ENCODE results near the gene PDZK1IP1. TPM values are rescaled to one million over a fixed set of nuclear protein-coding genes. Genes with fewer than 3 reads are reported as not detected.

PDZK1IP1 gene
- total RNA-seq, 1 donor from 2014 or later = not detected

DNA sequence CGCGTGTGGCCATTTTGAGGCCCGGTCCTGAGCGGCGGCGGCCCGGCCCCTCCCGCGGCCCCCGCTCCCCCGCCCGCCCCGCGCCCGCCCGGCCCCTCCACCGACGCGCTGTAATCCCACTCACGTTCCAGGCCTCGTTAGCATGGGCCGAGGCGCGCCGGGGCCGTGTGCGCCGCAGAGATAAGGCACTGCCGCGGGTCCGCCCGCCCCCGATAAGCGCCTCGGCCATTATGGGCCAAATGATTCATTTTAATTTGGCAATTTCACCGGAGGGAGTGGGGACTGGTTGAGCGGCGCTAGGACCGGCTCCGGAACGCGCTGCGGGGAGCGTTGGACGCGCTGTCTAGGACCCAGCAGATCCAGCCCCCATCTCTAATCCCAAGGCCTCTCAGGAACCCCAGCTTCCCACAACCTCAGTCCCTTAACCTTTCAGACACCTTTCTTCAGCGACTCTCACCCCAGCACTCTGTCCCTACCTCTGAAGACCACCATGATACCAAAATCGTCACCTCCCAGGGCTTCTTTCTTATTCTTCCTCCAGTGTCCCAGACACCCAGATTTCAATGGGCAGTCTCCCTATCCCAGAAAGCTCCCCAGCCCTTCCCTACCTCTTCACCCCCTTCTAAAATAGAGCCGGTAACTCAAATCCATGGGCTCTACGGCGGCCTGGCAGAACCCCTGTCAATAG, 42.5 kb upstream of the PDZK1IP1 start, which contains the start of gene TAL1:
TSS of gene TAL1 (minus strand) at position 39 of the 688 bp plus-strand sequence. CDS start 6,337 bp downstream, outside the sequence.
- Mint-ChIP-seq H3K27ac (ENCODE audit: unreplicated experiment) (no peak within 1 kb of the TSS), H3K4me3 (peak within 1 kb of the TSS; percentile 84), H3K9me3 (no peaks in the 10 kb centered on the region), H3K27me3 (ENCODE audit: low read depth) (peaks cover 93% of the 10 kb centered on the region), H3K36me3 (ENCODE audit: low read depth) (no peaks in the 10 kb centered on the region), H3K4me1 (peaks cover 12% of the 10 kb centered on the region)
- TF ChIP-seq, protein P1, sequence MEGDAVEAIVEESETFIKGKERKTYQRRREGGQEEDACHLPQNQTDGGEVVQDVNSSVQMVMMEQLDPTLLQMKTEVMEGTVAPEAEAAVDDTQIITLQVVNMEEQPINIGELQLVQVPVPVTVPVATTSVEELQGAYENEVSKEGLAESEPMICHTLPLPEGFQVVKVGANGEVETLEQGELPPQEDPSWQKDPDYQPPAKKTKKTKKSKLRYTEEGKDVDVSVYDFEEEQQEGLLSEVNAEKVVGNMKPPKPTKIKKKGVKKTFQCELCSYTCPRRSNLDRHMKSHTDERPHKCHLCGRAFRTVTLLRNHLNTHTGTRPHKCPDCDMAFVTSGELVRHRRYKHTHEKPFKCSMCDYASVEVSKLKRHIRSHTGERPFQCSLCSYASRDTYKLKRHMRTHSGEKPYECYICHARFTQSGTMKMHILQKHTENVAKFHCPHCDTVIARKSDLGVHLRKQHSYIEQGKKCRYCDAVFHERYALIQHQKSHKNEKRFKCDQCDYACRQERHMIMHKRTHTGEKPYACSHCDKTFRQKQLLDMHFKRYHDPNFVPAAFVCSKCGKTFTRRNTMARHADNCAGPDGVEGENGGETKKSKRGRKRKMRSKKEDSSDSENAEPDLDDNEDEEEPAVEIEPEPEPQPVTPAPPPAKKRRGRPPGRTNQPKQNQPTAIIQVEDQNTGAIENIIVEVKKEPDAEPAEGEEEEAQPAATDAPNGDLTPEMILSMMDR (conservative IDR thresholded peaks at IDR 0.05) = no peak
- DNase-seq (ENCODE audit: low read depth, low spot score) = no peak

DNA sequence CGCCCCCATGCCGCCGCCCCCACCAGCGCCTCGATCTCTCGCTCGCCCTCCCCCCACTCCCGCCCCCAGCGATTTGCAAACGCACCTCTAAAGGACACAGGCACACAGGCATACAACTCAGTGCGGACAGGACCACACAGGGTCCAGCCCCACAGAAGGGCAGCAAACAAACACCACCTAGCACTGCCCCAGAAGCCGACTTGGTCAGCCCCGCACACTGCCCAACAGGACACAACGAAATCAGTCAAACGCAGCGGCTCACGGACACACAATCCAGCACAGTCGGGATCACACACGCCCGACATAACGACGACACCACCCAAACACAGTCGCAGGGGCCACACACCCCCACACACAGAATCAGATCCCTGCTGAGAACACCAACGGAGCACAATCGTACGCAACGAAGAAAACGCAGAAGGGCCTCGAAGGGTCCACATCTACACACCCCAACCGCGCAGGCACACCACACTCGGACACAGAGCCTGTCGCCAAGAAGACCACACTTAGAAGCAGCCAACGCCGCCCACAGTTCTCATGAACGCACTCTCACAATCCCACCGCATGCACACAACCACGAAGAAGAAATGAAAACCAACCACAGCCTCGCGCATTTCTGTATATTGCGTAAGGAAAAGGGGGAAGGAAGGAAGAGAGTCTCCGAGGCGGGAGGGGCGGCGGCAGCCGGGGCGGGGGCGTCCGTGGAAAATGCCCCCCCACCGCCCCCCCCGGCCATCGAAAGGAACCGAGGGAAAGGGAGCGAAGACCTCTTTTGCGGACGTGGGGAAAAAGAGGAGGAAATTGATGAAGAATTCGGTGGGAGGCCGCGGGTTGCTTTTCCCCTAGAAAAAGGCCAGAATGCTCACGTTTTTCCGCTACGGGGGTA, 41.7 kb upstream of the PDZK1IP1 start:
- Mint-ChIP-seq H3K4me1 (peaks cover 12% of the 10 kb centered on the region), H3K36me3 (ENCODE audit: low read depth) (no peaks in the 10 kb centered on the region), H3K9me3 (no peaks in the 10 kb centered on the region), H3K27me3 (ENCODE audit: low read depth) (peaks cover 97% of the 10 kb centered on the region), H3K27ac (ENCODE audit: unreplicated experiment) (no peak overlapping the region), H3K4me3 (peak overlapping the region; percentile 60)
- TF ChIP-seq, protein P1 (conservative IDR thresholded peaks at IDR 0.05) = no peak
- DNase-seq (ENCODE audit: low read depth, low spot score) = peak; percentile 29

DNA sequence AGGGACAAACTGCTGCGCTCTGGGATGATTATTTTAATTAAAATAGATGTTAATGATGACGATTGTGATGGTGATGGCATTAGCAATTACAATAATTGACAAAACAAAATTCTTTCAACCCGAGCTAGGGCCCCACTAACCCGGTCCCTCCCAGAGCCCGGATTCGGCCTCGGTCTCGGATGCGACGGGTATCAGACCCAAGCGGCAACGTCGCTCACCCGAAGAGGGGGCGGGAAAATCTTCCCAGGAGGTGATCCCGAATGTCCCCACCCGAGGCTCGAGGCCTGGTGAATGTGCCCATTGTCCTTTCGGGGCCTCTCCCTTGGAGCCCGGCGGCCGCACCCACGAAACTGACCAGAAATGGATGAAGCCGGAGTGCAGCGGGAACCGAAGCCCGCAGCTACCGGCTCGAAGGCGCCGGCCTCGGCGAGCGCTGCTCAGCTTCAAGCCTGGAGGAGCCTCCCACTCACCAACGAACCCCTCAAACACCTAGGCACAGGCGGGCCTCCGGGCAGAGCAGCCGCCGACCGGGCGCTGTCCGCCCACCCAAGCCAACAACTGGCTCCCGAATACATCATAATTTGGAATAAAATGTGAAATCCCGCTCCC, 41.0 kb upstream of the PDZK1IP1 start:
- Mint-ChIP-seq H3K27me3 (ENCODE audit: low read depth) (peaks cover 98% of the 10 kb centered on the region), H3K4me1 (peaks cover 17% of the 10 kb centered on the region), H3K4me3 (peak overlapping the region; percentile 5), H3K27ac (ENCODE audit: unreplicated experiment) (no peak overlapping the region), H3K9me3 (no peaks in the 10 kb centered on the region), H3K36me3 (ENCODE audit: low read depth) (no peaks in the 10 kb centered on the region)
- TF ChIP-seq, protein P1 (conservative IDR thresholded peaks at IDR 0.05) = no peak
- DNase-seq (ENCODE audit: low read depth, low spot score) = peak; percentile 34

DNA sequence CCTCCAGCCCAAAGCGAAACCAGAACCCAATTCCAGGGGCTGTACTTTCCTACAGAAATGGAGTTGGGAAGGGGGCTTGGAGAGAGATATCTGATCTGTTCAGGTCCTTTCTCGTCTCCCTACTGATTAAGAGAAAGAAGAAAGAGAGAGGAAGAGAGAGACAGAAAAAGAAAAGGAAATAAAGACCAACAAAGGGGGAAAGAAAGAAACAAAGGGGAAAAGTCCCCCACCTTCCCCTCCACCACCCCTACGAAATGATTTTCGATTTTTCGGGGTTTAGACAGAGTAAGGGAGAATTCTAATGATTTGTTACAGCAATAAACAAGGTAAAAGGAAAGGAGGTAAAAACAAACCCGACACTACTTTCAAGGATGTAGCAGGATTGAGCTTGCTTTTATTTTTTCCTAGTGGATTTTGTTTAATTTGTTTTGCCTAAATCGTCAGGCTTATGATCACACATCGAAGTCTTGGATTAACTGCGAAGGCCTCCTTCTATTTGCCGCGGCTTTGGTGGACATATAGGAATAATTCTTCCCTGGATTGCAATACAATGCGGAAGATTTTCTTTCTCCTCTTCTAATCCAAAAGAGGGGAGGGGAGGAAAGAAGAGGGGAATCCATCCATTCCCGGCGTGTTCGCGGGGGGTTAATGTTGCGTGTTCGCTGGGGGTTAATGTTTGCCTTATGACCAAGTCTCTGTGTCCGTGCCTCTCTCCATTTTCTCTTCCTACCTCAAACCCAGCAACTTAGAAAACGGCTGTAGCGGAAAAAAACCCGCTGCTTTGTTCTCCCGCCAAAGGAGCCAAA, 40.3 kb upstream of the PDZK1IP1 start:
- Mint-ChIP-seq H3K4me1 (peaks cover 18% of the 10 kb centered on the region), H3K27me3 (ENCODE audit: low read depth) (peaks cover 94% of the 10 kb centered on the region), H3K36me3 (ENCODE audit: low read depth) (no peaks in the 10 kb centered on the region), H3K9me3 (no peaks in the 10 kb centered on the region), H3K4me3 (peak overlapping the region; percentile 5), H3K27ac (ENCODE audit: unreplicated experiment) (no peak overlapping the region)
- no peak for DNase-seq (ENCODE audit: low read depth, low spot score)
- TF ChIP-seq, protein P1 (conservative IDR thresholded peaks at IDR 0.05) = no peak
